22Rv1 (cell line): Measurements from ENCODE around the gene FAM47E.

Experiments used
- CTCF ChIP-seq: fragments of 450-650 bp; IDR thresholded peaks from 2 replicates; pipeline ENCODE4 v1.5.1; 2017; ENCODE audit warnings: mild to moderate bottlenecking
- ZFX ChIP-seq: fragments of 450-650 bp; IDR thresholded peaks from 2 replicates; pipeline ENCODE4 v1.6.1; 2017; ENCODE audit warnings: antibody characterized with exemption, borderline replicate concordance

GRCh38 chr4:76265631-76266218 lies 14.2 kb downstream of the FAM47E start:
- TF ChIP-seq CTCF: no peak
- TF ChIP-seq ZFX: no peak
